Right lobe of liver (tissue), 6 donors: ENCODE results near the gene WSB1. TPM values are rescaled to one million over a fixed set of nuclear protein-coding genes. Genes with fewer than 3 reads are reported as not detected.
"Not testable (repeated sequence)": the region's sequence is repeated elsewhere in the genome, so short reads cannot be mapped to it uniquely, and the experiment has no call there.

Experiments used
- ATAC-seq, 4 donors: fragments of 200-7000 bp; cut with Tn5 transposase; one replicate each; pipeline ENCODE4 v1.9.1; 2020; ENCODE audit warnings: mild to moderate bottlenecking in 4 of 4, moderate library complexity in 4 of 4
- DNase-seq, 3 donors: peaks; one replicate each; pipeline ENCODE4 v3.0.0-alpha.2; 2020
- H3K27ac ChIP-seq, 3 donors: fragments of 200-600 bp; one replicate each; pipeline ENCODE4 v1.8.0; 2022
- H3K27me3 ChIP-seq, 2 donors: fragments of 200-600 bp; one replicate each; pipeline ENCODE4 v1.8.0; 2022
- H3K36me3 ChIP-seq, 4 donors: fragments of 200-600 bp; sonication (generic) in 1 of 4; one replicate each; pipeline versions ENCODE4 v1.5.1 to v1.8.0; 2017 to 2022; ENCODE audit warnings: control low read depth in 1 of 4
- H3K4me1 ChIP-seq, 4 donors: fragments of 200-600 bp; sonication (generic) in 1 of 4; one replicate each; pipeline versions ENCODE4 v1.5.1 to v1.8.0; 2017 to 2022; ENCODE audit warnings: control low read depth in 1 of 4
- H3K4me3 ChIP-seq, 3 donors: fragments of 200-600 bp; one replicate each; pipeline ENCODE4 v1.8.0; 2022
- H3K9me3 ChIP-seq, 4 donors: fragments of 200-600 bp; sonication (generic) in 1 of 4; one replicate each; pipeline versions ENCODE4 v1.5.1 to v1.8.0; 2017 to 2022; ENCODE audit warnings: control low read depth in 1 of 4
- POLR2A ChIP-seq: fragments of 450-650 bp; IDR thresholded peaks from one replicate; pipeline ENCODE4 v1.6.1; 2017; ENCODE audit warnings: antibody characterized with exemption, mild to moderate bottlenecking
- WGBS: methylation state at CpG from one replicate; pipeline ENCODE4 v1.1.6; 2018; ENCODE audit warnings: low coverage, low lambda C conversion rate; ENCODE audit not compliant: insufficient coverage; ENCODE audit errors: missing lambda C conversion rate; 5-methylcytosine and 5-hydroxymethylcytosine counted together
- intact Hi-C, 2 donors: fragments of 100-400 bp; cut with DNase I; formaldehyde crosslinking; loops; one replicate each; pipeline versions ENCODE4 v1.11.2 to v1.14.1; 2022
- total RNA-seq, 6 experiments: library from RNA; depleted of rRNA in 2 of 6; stranded (reverse); fragments of >200 nt in 2 of 6; fragmentation: NEBNext Ultra II Directional in 3 of 6; extraction: Animal tissue kit (Norgen Biotek cat#: 25700) in 3 of 6; gene quantifications; one replicate each; pipeline versions ENCODE4 v1.1.0 to v1.2.4, GENCODE V29; 2016 to 2023
- TF ChIP-seq, protein P1 (sequence below), 4 donors: fragments of 200-600 bp in 3 of 4; fragments of 450-650 bp in 1 of 4; IDR thresholded peaks; one replicate each; pipeline versions ENCODE4 v1.5.1 to v1.8.0; 2016 to 2022; ENCODE audit warnings: antibody characterized with exemption in 4 of 4, mild to moderate bottlenecking in 2 of 4
- donor health status: DM: no; HTN: yes; CAD: no.
- donor health status: DM: no; HTN: no; CAD: no.
- donor health status: DM: no; HTN: no; CAD: no.
- donor health status: DM: no; HTN: yes; CAD: no.
- donor health status: DM: no; HTN: yes; CAD: no.

WSB1 gene
- total RNA-seq, 6 experiments from 2014 or later, result 28.3 to 97.6 (median 35.0) TPM

- 100% methylated on average over 1 of the region's 1 CpG for WGBS
- H3K27me3 ChIP-seq, result no peaks in the 10 kb centered on the region
- H3K9me3 ChIP-seq, result no peaks in the 10 kb centered on the region
- ATAC-seq (no peak), DNase-seq (no peak)
- TF ChIP-seq, protein P1, sequence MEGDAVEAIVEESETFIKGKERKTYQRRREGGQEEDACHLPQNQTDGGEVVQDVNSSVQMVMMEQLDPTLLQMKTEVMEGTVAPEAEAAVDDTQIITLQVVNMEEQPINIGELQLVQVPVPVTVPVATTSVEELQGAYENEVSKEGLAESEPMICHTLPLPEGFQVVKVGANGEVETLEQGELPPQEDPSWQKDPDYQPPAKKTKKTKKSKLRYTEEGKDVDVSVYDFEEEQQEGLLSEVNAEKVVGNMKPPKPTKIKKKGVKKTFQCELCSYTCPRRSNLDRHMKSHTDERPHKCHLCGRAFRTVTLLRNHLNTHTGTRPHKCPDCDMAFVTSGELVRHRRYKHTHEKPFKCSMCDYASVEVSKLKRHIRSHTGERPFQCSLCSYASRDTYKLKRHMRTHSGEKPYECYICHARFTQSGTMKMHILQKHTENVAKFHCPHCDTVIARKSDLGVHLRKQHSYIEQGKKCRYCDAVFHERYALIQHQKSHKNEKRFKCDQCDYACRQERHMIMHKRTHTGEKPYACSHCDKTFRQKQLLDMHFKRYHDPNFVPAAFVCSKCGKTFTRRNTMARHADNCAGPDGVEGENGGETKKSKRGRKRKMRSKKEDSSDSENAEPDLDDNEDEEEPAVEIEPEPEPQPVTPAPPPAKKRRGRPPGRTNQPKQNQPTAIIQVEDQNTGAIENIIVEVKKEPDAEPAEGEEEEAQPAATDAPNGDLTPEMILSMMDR (IDR thresholded peaks at IDR 0.05), result no peak
- no peak for TF ChIP-seq POLR2A
- peaks cover 0 to 11% (median 2%) of the 10 kb centered on the region in 4 donors for H3K4me1 ChIP-seq
- no peaks in the 10 kb centered on the region for H3K36me3 ChIP-seq
- intact Hi-C loops, result no loop called here
- no peak overlapping the region for H3K27ac ChIP-seq
- no peak overlapping the region for H3K4me3 ChIP-seq
These were observed 32.7 kb downstream of the WSB1 start for GRCh38 chr17:27326585-27326984.

DNA sequence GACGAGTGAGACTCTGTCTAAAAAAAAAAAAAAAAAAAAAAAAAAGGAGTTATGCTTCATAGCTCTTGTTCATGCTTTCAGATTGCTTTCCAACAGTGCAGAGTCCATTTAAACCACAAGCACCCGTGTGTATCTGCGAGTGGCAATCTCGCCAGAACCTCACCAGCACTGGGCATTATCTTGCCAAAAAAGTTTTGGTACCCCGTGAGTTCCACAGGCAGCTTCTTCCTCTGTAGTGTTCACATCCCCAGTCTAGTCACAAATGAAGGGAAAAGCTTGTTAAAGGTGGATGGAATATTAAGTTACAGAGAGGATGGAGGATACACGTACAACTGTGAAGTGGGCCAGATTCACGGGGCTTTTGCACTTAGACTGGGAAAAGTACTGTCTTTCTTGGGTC lies 33.5 kb downstream of the WSB1 start:
- intact Hi-C loops, result no loop called here
- DNase-seq, result no peak
- Histone ChIP-seq H3K4me1 (peaks cover 0 to 17% (median 2%) of the 10 kb centered on the region in 4 donors), H3K4me3 (no peak overlapping the region), H3K36me3 (no peaks in the 10 kb centered on the region), H3K9me3 (no peaks in the 10 kb centered on the region), H3K27me3 (no peaks in the 10 kb centered on the region), H3K27ac (no peak overlapping the region)
- WGBS, result 68% methylated on average over 7 of the region's 7 CpGs
- no peak for ATAC-seq
- TF ChIP-seq, protein P1 (IDR thresholded peaks at IDR 0.05), result no peak
- TF ChIP-seq POLR2A, result no peak

DNA sequence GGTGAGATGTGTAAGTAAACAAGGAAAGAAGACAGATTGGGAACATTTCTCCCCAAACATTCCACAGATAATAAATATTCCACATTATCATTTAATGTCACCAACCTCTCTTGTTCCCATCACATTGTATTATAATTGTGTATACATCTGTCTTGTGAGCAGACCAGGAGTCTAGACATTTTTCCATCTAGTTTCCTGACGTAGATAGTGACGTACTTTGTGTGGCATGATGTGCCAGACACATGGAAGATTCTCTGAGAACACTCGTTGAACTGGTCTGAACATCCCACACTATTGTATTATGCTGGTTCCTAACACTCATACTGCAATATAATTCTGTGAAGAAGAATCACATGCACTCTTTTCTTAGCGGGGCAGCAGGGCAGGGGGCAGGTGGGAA lies 34.0 kb downstream of the WSB1 start:
- Histone ChIP-seq H3K9me3 (no peaks in the 10 kb centered on the region), H3K36me3 (no peaks in the 10 kb centered on the region), H3K4me1 (peaks cover 0 to 17% (median 2%) of the 10 kb centered on the region in 4 donors), H3K4me3 (no peak overlapping the region), H3K27ac (no peak overlapping the region), H3K27me3 (no peaks in the 10 kb centered on the region)
- intact Hi-C loops, result no loop called here
- DNase-seq, result no peak
- TF ChIP-seq, protein P1 (IDR thresholded peaks at IDR 0.05), result no peak
- no peak for TF ChIP-seq POLR2A
- ATAC-seq, result no peak
- 80% methylated on average over 4 of the region's 4 CpGs for WGBS

- H3K4me1 ChIP-seq, result peaks cover 0 to 10% (median 0%) of the 10 kb centered on the region in 4 donors
- H3K9me3 ChIP-seq, H3K36me3 ChIP-seq, DNase-seq, intact Hi-C loops, H3K27me3 ChIP-seq, ATAC-seq, H3K4me3 ChIP-seq, H3K27ac ChIP-seq: not testable (repeated sequence)
- WGBS, result 61% methylated on average over 5 of the region's 9 CpGs
These were observed 34.8 kb downstream of the WSB1 start for GRCh38 chr17:27328686-27329085.

- intact Hi-C loops, result no loop called here
- TF ChIP-seq, protein P1 (IDR thresholded peaks at IDR 0.05), result no peak
- TF ChIP-seq POLR2A, result no peak
- no peak for DNase-seq
- ATAC-seq, result no peak
- Histone ChIP-seq H3K9me3 (no peaks in the 10 kb centered on the region), H3K27ac (no peak overlapping the region), H3K36me3 (no peaks in the 10 kb centered on the region), H3K27me3 (no peaks in the 10 kb centered on the region), H3K4me3 (no peak overlapping the region), H3K4me1 (peaks cover 0 to 7% (median 0%) of the 10 kb centered on the region in 4 donors)
- WGBS, result 75% methylated on average over 8 of the region's 8 CpGs
These were observed 35.4 kb downstream of the WSB1 start for GRCh38 chr17:27329146-27329805.
